Stimulated activated naive CD8-positive, alpha-beta T cell treated with anti-CD3 and anti-CD28 coated beads, Interleukin-15, Interleukin-2, amounts not matched to agents 100 U/mL and 50 U/mL, for 24 hours (primary cell): ENCODE measurements around the gene DR1.

Source experiments
- ATAC-seq: fragments of 150-1000 bp; cut with Tn5 transposase; one replicate; pipeline ENCODE4 v1.10.0; 2021
- DNase-seq: peaks from one replicate; pipeline ENCODE4 v3.0.0; 2021

The DR1 gene

DNA sequence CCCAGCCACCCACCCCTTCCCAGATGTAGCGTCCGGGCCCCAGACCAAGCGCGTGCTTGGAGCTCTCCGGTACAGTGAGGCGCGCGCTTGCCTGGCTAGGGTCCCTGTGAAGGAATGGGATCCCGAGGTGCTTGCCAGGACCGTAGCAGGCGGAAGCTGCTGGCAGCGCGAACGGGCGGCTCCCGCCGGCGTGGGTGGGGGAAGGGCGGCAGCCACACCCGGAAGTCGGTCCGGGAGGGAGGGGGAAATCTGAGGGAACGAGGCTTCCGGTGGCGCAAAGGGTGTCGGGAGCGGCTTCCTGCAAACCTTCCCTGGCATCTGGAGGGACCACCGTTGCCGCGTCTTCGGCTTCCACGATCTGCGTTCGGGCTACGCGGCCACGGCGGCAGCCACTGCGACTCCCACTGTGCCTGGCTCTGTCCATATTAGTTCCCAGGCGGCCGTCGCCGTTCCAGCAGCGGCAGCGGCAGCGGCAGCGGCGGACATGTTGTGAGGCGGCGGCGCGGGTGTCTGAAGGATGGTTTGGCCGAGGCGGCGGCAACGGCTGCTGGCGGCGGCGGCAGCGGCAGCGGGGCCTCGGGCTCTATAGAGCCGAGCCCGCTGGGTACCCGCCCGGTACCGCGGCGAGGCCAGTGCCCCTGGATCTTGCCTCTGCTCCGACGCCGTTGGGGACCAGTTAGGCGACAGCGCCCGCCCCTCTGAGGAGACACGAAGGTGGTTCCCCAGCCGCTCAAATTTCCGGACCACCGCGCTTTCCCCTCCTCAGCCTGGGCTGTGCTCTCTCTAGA is at the start of gene DR1:
Gene DR1 (plus strand): TSS at position 275 of the 788 bp plus-strand sequence. CDS start 739 bp downstream, outside the sequence.
- DNase-seq (peak; percentile 95), ATAC-seq (peak; percentile 85)

DNA sequence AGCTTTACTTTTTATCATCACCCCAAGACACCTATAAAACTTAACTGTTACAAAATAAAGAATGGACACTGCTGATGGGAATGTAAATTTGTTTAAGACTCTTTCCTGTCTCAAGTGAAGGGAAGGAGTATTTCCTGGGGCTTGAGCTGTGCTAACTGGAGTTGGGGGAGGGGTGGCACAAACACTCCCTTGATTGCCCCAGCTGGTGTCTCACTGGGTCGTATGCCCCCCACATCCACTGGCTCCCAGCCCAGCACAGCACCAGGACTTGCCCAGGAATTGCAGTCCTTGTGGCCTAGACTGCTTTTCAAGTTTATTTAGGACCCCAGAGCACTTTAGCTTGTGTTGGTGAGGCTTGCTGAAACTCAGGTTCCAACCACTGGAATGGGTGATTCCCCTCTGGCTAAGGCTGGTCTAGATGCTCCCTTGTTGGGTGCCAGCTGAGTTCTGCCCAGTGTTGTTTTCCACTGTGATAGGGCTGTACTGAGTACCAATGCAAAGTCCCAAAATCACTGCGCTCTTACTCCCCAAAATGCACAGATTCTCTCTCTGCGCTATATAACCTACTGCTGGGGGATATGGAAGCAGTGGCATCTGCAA is 49.1 kb upstream of the DR1 start:
- DNase-seq = no peak
- no peak for ATAC-seq

- DNase-seq (no peak), ATAC-seq (no peak)
These were observed 44.6 kb upstream of the DR1 start for GRCh38 chr1:93301131-93301530.

DNA sequence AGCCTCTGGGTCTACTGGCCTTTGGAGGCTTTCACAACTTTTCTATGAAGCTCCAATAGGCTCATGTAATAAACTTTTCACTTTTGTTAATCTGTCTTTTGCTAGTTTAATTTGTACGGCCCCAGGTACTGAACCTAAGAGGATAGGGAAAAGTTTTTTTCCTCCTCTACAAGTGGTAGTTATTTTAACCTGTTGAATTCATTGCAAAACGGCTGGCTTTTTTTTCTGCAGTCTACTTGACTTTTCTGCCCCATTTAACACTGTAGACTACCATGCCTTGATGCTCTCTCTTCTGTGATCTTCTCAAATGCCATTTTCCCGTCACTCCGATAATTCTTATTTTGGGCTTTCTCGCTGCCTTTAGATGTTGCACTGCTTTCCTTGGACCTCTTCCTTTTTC is 43.6 kb upstream of the DR1 start:
- ATAC-seq = no peak

DNA sequence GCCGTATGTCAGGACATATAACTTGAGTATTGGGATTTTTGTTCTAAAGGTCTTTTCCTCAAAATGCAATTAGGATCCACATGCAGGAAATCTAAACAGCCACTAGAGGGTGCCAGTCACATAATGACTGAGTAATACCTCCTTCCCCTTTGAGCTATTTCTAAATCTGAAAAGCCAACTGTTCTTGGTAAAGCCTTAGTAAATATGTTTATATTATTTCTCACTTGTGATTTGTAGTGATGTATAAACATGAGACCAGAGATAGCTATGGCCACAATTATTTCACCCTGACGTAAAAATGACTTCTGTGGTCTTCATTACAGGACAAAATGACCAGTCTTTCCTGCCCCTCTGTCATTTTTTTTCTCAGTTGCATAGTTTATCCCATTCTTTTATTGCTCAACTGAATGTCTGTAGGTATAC is 41.0 kb upstream of the DR1 start:
- ATAC-seq (peak; percentile 52), DNase-seq (peak; percentile 32)

More for the DNA sequence above, 43.6 kb upstream of the DR1 start:
- DNase-seq = no peak

DNA sequence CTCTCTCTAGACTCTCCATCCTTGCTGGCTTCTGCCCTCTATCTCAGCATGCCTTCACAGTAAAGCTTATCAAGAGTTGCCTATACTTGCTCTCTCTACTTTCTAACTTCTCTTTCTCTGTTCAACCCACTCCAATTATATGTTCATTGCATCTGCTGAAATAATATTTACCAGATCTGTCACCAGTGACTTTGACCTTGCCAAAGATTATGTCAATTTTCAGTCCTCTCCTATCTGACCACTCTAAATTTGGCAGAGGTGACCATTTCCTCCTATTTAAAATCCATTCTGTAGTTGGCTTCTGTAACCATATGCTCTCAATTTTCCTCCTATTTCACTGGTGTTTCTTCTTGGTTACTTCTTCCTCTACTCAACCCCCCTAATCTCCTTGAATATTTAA is 38.8 kb upstream of the DR1 start:
- DNase-seq (no peak), ATAC-seq (no peak)

DNA sequence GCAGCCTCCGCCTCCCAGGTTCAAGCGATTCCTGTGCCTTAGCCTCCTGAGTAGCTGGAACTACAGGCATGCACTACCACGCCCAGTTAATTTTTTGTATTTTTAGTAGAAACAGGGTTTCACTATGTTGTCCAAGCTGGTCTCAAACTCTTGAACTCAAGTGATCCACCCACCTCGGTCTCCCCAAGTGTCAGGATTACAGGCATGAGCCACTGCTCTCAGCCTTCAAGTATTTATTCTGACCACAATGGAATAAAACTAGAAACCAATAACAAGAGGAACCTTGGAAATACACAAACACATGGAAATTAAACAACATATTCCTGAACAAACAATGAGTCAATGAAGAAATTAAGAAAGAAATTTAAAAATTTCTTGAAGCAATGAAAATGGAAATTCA is 32.7 kb upstream of the DR1 start:
- ATAC-seq (no peak), DNase-seq (no peak)

GRCh38 chr1:93317207-93317606 is 28.5 kb upstream of the DR1 start:
- no peak for ATAC-seq

DNA sequence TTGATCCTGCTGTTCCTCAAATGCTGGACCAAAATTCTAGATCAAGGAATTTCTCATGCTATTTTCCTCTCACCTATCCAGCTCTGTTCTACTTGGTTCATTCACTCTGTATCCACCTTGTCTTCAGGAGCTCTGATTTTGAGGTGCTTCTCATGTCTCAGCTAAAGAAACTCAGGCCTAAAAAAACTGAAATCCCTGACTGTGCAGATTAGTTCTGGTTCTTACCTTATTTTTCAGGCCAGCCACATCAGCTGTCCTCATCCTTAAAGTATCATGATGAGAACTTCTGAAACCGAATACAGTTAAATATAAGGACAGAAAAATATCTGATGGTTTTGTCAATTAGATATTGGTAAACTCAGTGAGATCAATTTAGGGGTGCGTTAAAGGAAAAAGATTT is 27.8 kb upstream of the DR1 start:
- no peak for DNase-seq
- ATAC-seq = no peak

More at GRCh38 chr1:93317207-93317606, 28.5 kb upstream of the DR1 start:
- no peak for DNase-seq

GRCh38 chr1:93321720-93322119 is 24.0 kb upstream of the DR1 start:
- DNase-seq (no peak), ATAC-seq (no peak)

- ATAC-seq = no peak
- no peak for DNase-seq
These were observed 23.4 kb upstream of the DR1 start for GRCh38 chr1:93322349-93322748.

GRCh38 chr1:93323185-93323820 is 22.4 kb upstream of the DR1 start:
- ATAC-seq (no peak), DNase-seq (no peak)

GRCh38 chr1:93324486-93325464 is 20.9 kb upstream of the DR1 start:
- DNase-seq (no peak), ATAC-seq (no peak)

- ATAC-seq (no peak), DNase-seq (no peak)
These were observed 16.6 kb upstream of the DR1 start for GRCh38 chr1:93328809-93329760.

GRCh38 chr1:93330196-93330595 is 15.5 kb upstream of the DR1 start:
- DNase-seq (no peak), ATAC-seq (no peak)

- no peak for ATAC-seq
These were observed 15.1 kb upstream of the DR1 start for GRCh38 chr1:93330617-93331016.

GRCh38 chr1:93331412-93331811 is 14.3 kb upstream of the DR1 start:
- ATAC-seq (no peak), DNase-seq (no peak)

More at GRCh38 chr1:93330617-93331016, 15.1 kb upstream of the DR1 start:
- no peak for DNase-seq

DNA sequence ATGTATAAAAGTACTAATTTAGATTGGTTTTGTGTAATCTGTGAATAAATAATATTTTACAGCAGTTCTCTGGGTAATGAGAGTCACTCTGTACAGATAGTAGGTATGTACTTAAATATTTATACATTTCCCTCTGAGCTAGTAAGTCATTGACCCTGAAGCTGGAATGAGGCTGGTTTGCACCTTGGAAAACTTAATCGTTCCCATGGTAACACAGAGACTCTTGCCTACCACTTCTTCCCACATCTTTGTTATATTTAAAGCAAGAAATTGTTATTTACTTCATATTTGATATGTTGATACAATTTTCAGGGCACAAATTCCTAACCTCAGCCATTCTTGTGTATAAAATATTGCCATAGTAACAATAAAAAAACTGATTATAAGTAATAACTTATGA is 13.3 kb upstream of the DR1 start:
- ATAC-seq (no peak), DNase-seq (no peak)

DNA sequence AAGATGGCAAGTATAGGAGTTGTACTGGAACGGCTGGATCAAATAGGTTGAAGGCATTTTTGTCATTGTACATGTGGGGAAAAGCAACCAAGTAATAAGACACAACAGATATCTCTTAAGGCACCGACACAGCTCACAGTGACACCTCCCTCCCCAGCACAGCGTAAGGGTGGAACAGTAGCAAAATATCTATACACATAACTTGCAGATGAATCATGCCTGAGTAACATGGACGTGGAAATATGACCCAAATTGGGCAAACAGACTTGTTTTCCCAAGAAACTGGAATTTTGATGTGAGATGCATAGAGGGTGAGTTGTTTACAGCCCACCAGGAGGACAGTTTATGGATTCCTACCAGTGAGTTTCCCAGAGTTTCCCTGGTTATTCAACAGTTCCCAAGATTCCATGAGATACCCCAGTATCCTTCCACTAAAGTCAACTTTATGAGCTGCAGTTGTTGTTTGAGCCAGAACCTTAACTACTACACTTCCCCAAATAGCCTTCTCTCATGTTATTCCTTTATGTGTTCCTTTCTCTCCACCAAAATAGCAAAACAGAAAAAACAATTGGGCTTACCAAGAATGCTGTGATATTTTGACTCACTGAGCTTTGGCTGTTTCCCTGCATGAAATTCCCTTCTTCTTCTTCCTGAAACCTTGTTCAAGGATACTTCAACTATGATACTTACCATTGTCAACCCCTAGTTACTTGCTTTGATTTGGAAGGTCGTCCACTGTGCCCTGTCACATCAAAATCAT is 7.1 kb upstream of the DR1 start:
- ATAC-seq = no peak
- DNase-seq = no peak

DNA sequence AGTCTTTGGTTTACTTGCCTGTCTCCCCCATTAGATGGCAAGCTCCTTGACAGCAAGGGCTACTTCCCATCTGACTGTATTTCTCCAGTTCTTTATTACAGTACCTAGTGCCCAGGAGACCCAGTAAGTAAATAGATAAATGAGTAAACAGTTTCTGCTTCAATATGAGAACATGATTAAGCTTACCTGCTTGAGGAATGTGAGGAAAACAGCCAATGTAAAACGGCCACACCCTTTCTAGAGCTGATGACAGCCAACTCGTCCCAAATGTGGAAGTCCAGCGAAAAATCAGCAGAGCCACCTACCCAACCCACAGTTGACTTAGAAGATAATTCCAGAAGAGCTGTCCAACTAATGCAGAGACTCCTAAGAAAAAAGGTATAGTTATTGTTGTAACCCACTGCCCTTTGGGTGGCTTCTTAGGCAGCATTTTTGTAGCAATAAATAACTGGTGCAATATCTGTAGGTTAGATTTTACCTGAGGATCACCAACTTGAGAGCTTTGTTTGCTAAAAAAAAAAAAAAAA is 6.5 kb upstream of the DR1 start:
- DNase-seq (no peak), ATAC-seq (no peak)
